ENCODE measurements around the gene GGNBP2.

Gene GGNBP2

GRCh38 chr17:36553459-36553858 is 8.7 kb downstream of the GGNBP2 start:
- Mint-ChIP-seq H3K27ac (peak overlapping the region; percentile 72), H3K27me3 (no peaks in the 10 kb centered on the region), H3K4me1 (peaks cover 60% of the 10 kb centered on the region), H3K9me3 (no peaks in the 10 kb centered on the region), H3K4me3 (no peak overlapping the region), H3K36me3 (peaks cover 51% of the 10 kb centered on the region)
- CTCF ChIA-PET, result no interaction called here
- no peak for DNase-seq

- H3K9me3 Mint-ChIP-seq, result no peaks in the 10 kb centered on the region
Observed at GRCh38 chr17:36566081-36566480, 21.4 kb downstream of the GGNBP2 start.

GRCh38 chr17:36575028-36575427 is 30.3 kb downstream of the GGNBP2 start:
- Mint-ChIP-seq H3K9me3 (no peaks in the 10 kb centered on the region), H3K27ac (no peak overlapping the region), H3K36me3 (peaks cover 42% of the 10 kb centered on the region), H3K4me3 (no peak overlapping the region), H3K4me1 (peaks cover 9% of the 10 kb centered on the region), H3K27me3 (no peaks in the 10 kb centered on the region)
- DNase-seq, result no peak
- CTCF ChIA-PET, result no interaction called here

More at GRCh38 chr17:36566081-36566480, 21.4 kb downstream of the GGNBP2 start:
- peaks cover 58% of the 10 kb centered on the region for H3K36me3 Mint-ChIP-seq
- no peak for DNase-seq
- CTCF ChIA-PET, result no interaction called here
- no peak overlapping the region for H3K27ac Mint-ChIP-seq
- peaks cover 11% of the 10 kb centered on the region for H3K4me1 Mint-ChIP-seq
- no peaks in the 10 kb centered on the region for H3K27me3 Mint-ChIP-seq
- no peak overlapping the region for H3K4me3 Mint-ChIP-seq

GRCh38 chr17:36576793-36577192 is 32.1 kb downstream of the GGNBP2 start:
- H3K27me3 Mint-ChIP-seq, result no peaks in the 10 kb centered on the region
- no peaks in the 10 kb centered on the region for H3K9me3 Mint-ChIP-seq
- CTCF ChIA-PET, result interaction anchor here (0.6 kb wide), 1 partner anchor 588 kb away, joined by 3 read pairs; no protein-coding TSS in a partner anchor
- H3K27ac Mint-ChIP-seq, result no peak overlapping the region
- peaks cover 45% of the 10 kb centered on the region for H3K36me3 Mint-ChIP-seq
- H3K4me1 Mint-ChIP-seq, result peaks cover 9% of the 10 kb centered on the region
- no peak for DNase-seq
- H3K4me3 Mint-ChIP-seq, result no peak overlapping the region

- peaks cover 3% of the 10 kb centered on the region for H3K4me1 Mint-ChIP-seq
- peaks cover 38% of the 10 kb centered on the region for H3K36me3 Mint-ChIP-seq
- CTCF ChIA-PET, result interaction anchor here (0.6 kb wide), 1 partner anchor 609 kb away, joined by 3 read pairs; no protein-coding TSS in a partner anchor
- no peak overlapping the region for H3K27ac Mint-ChIP-seq
- DNase-seq, result no peak
- H3K9me3 Mint-ChIP-seq, result no peaks in the 10 kb centered on the region
- no peaks in the 10 kb centered on the region for H3K27me3 Mint-ChIP-seq
- H3K4me3 Mint-ChIP-seq, result no peak overlapping the region
Observed at GRCh38 chr17:36578671-36579070, 34.0 kb downstream of the GGNBP2 start.

- CTCF ChIA-PET, result interaction anchor here (1.4 kb wide), 1 partner anchor 17 kb away, joined by 5 read pairs; the partner anchor contains the start of gene MRM1
- no peak overlapping the region for H3K4me3 Mint-ChIP-seq
- peaks cover 46% of the 10 kb centered on the region for H3K36me3 Mint-ChIP-seq
- peaks cover 2% of the 10 kb centered on the region for H3K4me1 Mint-ChIP-seq
- H3K27me3 Mint-ChIP-seq, result no peaks in the 10 kb centered on the region
- DNase-seq, result no peak
- no peak overlapping the region for H3K27ac Mint-ChIP-seq
- no peaks in the 10 kb centered on the region for H3K9me3 Mint-ChIP-seq
Observed at GRCh38 chr17:36583787-36584186, 39.1 kb downstream of the GGNBP2 start.

GRCh38 chr17:36586138-36586537 is 41.4 kb downstream of the GGNBP2 start:
- Mint-ChIP-seq H3K36me3 (peaks cover 42% of the 10 kb centered on the region), H3K4me3 (no peak overlapping the region), H3K9me3 (no peaks in the 10 kb centered on the region), H3K27ac (no peak overlapping the region), H3K27me3 (no peaks in the 10 kb centered on the region), H3K4me1 (peaks cover 10% of the 10 kb centered on the region)
- CTCF ChIA-PET, result interaction anchor here (1.6 kb wide), 1 partner anchor 15 kb away, joined by 6 read pairs; the partner anchor contains the start of gene MRM1
- DNase-seq, result no peak

- peaks cover 30% of the 10 kb centered on the region for H3K36me3 Mint-ChIP-seq
Observed at GRCh38 chr17:36590082-36590481, 45.4 kb downstream of the GGNBP2 start.

GRCh38 chr17:36591434-36592315 is 47.0 kb downstream of the GGNBP2 start, which contains the start of gene DHRS11:
Gene DHRS11 (plus strand): TSS chr17:36591879. CDS start chr17:36592010, 131 bp downstream.
- Mint-ChIP-seq H3K4me1 (peaks cover 25% of the 10 kb centered on the region), H3K27me3 (peaks cover 18% of the 10 kb centered on the region), H3K36me3 (peaks cover 22% of the 10 kb centered on the region), H3K27ac (peak within 1 kb of the TSS; percentile 78), H3K9me3 (no peaks in the 10 kb centered on the region), H3K4me3 (peak within 1 kb of the TSS; percentile 55)
- CTCF ChIA-PET, result interaction anchor here (2.6 kb wide), 1 partner anchor 11 kb away, joined by 23 read pairs; the partner anchor contains the start of gene MRM1
- peak; percentile 85 for DNase-seq

More at GRCh38 chr17:36590082-36590481, 45.4 kb downstream of the GGNBP2 start:
- H3K9me3 Mint-ChIP-seq, result no peaks in the 10 kb centered on the region
- H3K4me3 Mint-ChIP-seq, result no peak overlapping the region
- H3K27ac Mint-ChIP-seq, result no peak overlapping the region
- H3K4me1 Mint-ChIP-seq, result peaks cover 25% of the 10 kb centered on the region
- DNase-seq, result no peak
- peaks cover 18% of the 10 kb centered on the region for H3K27me3 Mint-ChIP-seq
- CTCF ChIA-PET, result no interaction called here

- no peak for DNase-seq
- Mint-ChIP-seq H3K36me3 (peaks cover 17% of the 10 kb centered on the region), H3K27ac (peak overlapping the region; percentile 33)
Observed at GRCh38 chr17:36592316-36592715, 47.6 kb downstream of the GGNBP2 start.

GRCh38 chr17:36592716-36593321 is 48.1 kb downstream of the GGNBP2 start:
- Mint-ChIP-seq H3K4me1 (peaks cover 25% of the 10 kb centered on the region), H3K9me3 (no peaks in the 10 kb centered on the region), H3K27ac (no peak overlapping the region), H3K4me3 (peak overlapping the region; percentile 55), H3K36me3 (peaks cover 13% of the 10 kb centered on the region), H3K27me3 (peaks cover 18% of the 10 kb centered on the region)
- DNase-seq, result no peak
- CTCF ChIA-PET, result interaction anchor here (1.3 to 2.6 kb wide), 2 partner anchors 8 to 10 kb away, joined by 3 to 23 read pairs; partner anchors contain the start of gene MRM1

More at GRCh38 chr17:36592316-36592715, 47.6 kb downstream of the GGNBP2 start:
- peaks cover 25% of the 10 kb centered on the region for H3K4me1 Mint-ChIP-seq
- H3K9me3 Mint-ChIP-seq, result no peaks in the 10 kb centered on the region
- peaks cover 18% of the 10 kb centered on the region for H3K27me3 Mint-ChIP-seq
- CTCF ChIA-PET, result interaction anchor here (2.6 kb wide), 1 partner anchor 10 kb away, joined by 23 read pairs; the partner anchor contains the start of gene MRM1
- H3K4me3 Mint-ChIP-seq, result peak overlapping the region; percentile 55

- Mint-ChIP-seq H3K27me3 (peaks cover 18% of the 10 kb centered on the region), H3K36me3 (peaks cover 8% of the 10 kb centered on the region), H3K4me3 (no peak overlapping the region), H3K9me3 (no peaks in the 10 kb centered on the region), H3K27ac (no peak overlapping the region), H3K4me1 (peaks cover 23% of the 10 kb centered on the region)
- CTCF ChIA-PET, result interaction anchor here (1.3 to 2.6 kb wide), 2 partner anchors 9 kb away, joined by 3 to 23 read pairs; partner anchors contain the start of gene MRM1
- DNase-seq, result no peak
Observed at GRCh38 chr17:36593656-36594316, 49.1 kb downstream of the GGNBP2 start.

- no peak overlapping the region for H3K27ac Mint-ChIP-seq
- CTCF ChIA-PET, result interaction anchor here (0.5 to 1.3 kb wide), 3 partner anchors 9 to 59 kb away, joined by 3 to 7 read pairs (median 4); no protein-coding TSS in a partner anchor
- H3K4me1 Mint-ChIP-seq, result peaks cover 23% of the 10 kb centered on the region
- no peak for DNase-seq
- no peak overlapping the region for H3K4me3 Mint-ChIP-seq
- peaks cover 18% of the 10 kb centered on the region for H3K27me3 Mint-ChIP-seq
- peaks cover 1% of the 10 kb centered on the region for H3K36me3 Mint-ChIP-seq
- no peaks in the 10 kb centered on the region for H3K9me3 Mint-ChIP-seq
Observed at GRCh38 chr17:36594626-36595401, 50.1 kb downstream of the GGNBP2 start.
